WTC11 (cell line): Measurements from ENCODE around the gene HS6ST1. TPM values are rescaled to one million over a fixed set of nuclear protein-coding genes. Genes with fewer than 3 reads are reported as not detected.

Experiments used
- ATAC-seq: fragments of 200-7000 bp; cut with Tn5 transposase; 2 replicates; pipeline ENCODE4 v1.10.0; 2021; ENCODE audit warnings: mild to moderate bottlenecking, moderate library complexity
- CTCF ChIA-PET: fragments of 300-600 bp; sonication (Branson Sonifier 250); formaldehyde crosslinking; loops from one replicate; lab custom pipeline; 2021; ENCODE audit warnings: antibody characterized with exemption; lab: Charles Lee
- POLR2A ChIA-PET: fragments of 350-600 bp; sonication (Branson Sonifier 250); formaldehyde crosslinking; loops from one replicate; lab custom pipeline; 2021; ENCODE audit warnings: antibody characterized with exemption; lab: Charles Lee
- DNase-seq: peaks from one replicate; pipeline ENCODE4 v3.0.0; 2021; ENCODE audit warnings: low spot score
- H3K27ac Mint-ChIP-seq: 2 replicates; pipeline ENCODE4 v1.8.0; 2021; ENCODE audit warnings: mixed read lengths
- H3K27me3 Mint-ChIP-seq: 2 replicates; pipeline ENCODE4 v1.8.0; 2021; ENCODE audit warnings: low read depth, mild to moderate bottlenecking, moderate library complexity, mixed read lengths
- H3K36me3 Mint-ChIP-seq: 2 replicates; pipeline ENCODE4 v1.8.0; 2021; ENCODE audit warnings: mixed read lengths
- H3K4me1 Mint-ChIP-seq: 2 replicates; pipeline ENCODE4 v1.8.0; 2022; ENCODE audit warnings: mixed read lengths
- H3K4me3 Mint-ChIP-seq: 2 replicates; pipeline ENCODE4 v1.8.0; 2021; ENCODE audit warnings: mild to moderate bottlenecking, moderate library complexity, mixed read lengths
- H3K9me3 Mint-ChIP-seq: 2 replicates; pipeline ENCODE4 v1.8.0; 2021; ENCODE audit warnings: mixed read lengths
- EMX1 ChIP-seq: fragments of 250-450 bp; sonication (Bioruptor Pico); IDR thresholded peaks from 2 replicates; pipeline ENCODE4 v1.8.0; 2021; ENCODE audit warnings: mild to moderate bottlenecking
- GRHL2 ChIP-seq: fragments of 250-450 bp; sonication (Bioruptor Pico); IDR thresholded peaks from 2 replicates; pipeline ENCODE4 v1.8.0; 2022; ENCODE audit warnings: mild to moderate bottlenecking, moderate library complexity; ENCODE audit not compliant: insufficient replicate concordance, severe bottlenecking
- GTF2I ChIP-seq: fragments of 250-450 bp; sonication (Bioruptor Pico); conservative IDR thresholded peaks from 2 replicates; pipeline ENCODE4 v1.4.0; 2021; ENCODE audit warnings: mild to moderate bottlenecking
- NFE2L1 ChIP-seq: sonication (generic); formaldehyde crosslinking; IDR thresholded peaks from 2 replicates; pipeline ENCODE4 v1.8.1; 2023; ENCODE audit warnings: missing genetic modification reagents
- SP1 ChIP-seq: sonication (generic); formaldehyde crosslinking; conservative IDR thresholded peaks from 2 replicates; pipeline ENCODE4 v1.8.1; 2022; ENCODE audit warnings: missing genetic modification reagents
- ZBTB21 ChIP-seq: sonication (generic); formaldehyde crosslinking; IDR thresholded peaks from 2 replicates; pipeline ENCODE4 v1.8.1; 2023; ENCODE audit warnings: mild to moderate bottlenecking, missing genetic modification reagents, borderline replicate concordance
- ZNF671 ChIP-seq: fragments of 250-450 bp; sonication (Bioruptor Pico); IDR thresholded peaks from 2 replicates; pipeline ENCODE4 v1.8.0; 2021; ENCODE audit warnings: mild to moderate bottlenecking
- total RNA-seq: library from RNA; stranded (reverse); gene quantifications from 3 replicates; pipeline ENCODE4 v1.2.3, GENCODE V29; 2021
- TF ChIP-seq, protein P1 (sequence below): sonication (generic); formaldehyde crosslinking; IDR thresholded peaks from 2 replicates; pipeline ENCODE4 v1.8.0; 2022; ENCODE audit warnings: mild to moderate bottlenecking, missing genetic modification reagents
- TF ChIP-seq, protein P2 (sequence below): sonication (generic); formaldehyde crosslinking; IDR thresholded peaks from 2 replicates; pipeline ENCODE4 v1.8.1; 2023; ENCODE audit warnings: mild to moderate bottlenecking, missing genetic modification reagents, borderline replicate concordance
- TF ChIP-seq, protein P3 (sequence below): sonication (generic); formaldehyde crosslinking; IDR thresholded peaks from 2 replicates; pipeline ENCODE4 v1.8.1; 2023; ENCODE audit warnings: mild to moderate bottlenecking, missing genetic modification reagents, moderate library complexity
- TF ChIP-seq, protein P4 (sequence below): sonication (generic); formaldehyde crosslinking; IDR thresholded peaks from 2 replicates; pipeline ENCODE4 v1.8.1; 2022; ENCODE audit warnings: low read depth, mild to moderate bottlenecking, moderate library complexity, missing genetic modification reagents, borderline replicate concordance
- TF ChIP-seq, protein P5 (sequence below): fragments of 200-600 bp; IDR thresholded peaks from 2 replicates; pipeline ENCODE4 v1.8.0; 2022; ENCODE audit warnings: antibody characterized with exemption
- TF ChIP-seq, protein P6 (sequence below): fragments of 250-450 bp; sonication (Bioruptor Pico); IDR thresholded peaks from 2 replicates; pipeline ENCODE4 v1.9.0; 2021; ENCODE audit warnings: moderate library complexity, mild to moderate bottlenecking, inconsistent platforms, borderline replicate concordance

HS6ST1 gene
- total RNA-seq, 1 experiment from 2014 or later, result 55.5 TPM

DNA sequence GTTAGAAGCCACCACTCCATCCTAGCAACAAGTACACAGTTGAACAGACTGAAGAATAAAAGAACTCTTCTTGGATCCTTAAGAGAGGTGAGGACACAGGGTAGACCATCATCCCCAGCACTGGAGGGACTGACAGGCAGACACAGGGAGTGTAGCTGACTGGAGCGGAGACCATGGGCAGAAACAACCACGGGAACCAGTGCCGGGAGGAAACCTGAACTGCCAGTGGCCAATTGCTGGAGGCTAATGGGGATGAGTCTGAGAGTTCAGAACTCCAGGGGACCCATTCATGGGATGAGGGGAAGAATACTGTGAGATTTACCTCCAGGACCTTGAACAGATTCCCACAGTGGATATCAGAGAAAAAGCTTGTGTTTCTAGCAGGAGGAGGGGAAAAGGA lies 76.8 kb downstream of the HS6ST1 start (continued):
- TF ChIP-seq, protein P1, sequence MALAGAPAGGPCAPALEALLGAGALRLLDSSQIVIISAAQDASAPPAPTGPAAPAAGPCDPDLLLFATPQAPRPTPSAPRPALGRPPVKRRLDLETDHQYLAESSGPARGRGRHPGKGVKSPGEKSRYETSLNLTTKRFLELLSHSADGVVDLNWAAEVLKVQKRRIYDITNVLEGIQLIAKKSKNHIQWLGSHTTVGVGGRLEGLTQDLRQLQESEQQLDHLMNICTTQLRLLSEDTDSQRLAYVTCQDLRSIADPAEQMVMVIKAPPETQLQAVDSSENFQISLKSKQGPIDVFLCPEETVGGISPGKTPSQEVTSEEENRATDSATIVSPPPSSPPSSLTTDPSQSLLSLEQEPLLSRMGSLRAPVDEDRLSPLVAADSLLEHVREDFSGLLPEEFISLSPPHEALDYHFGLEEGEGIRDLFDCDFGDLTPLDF, result no peak
- TF ChIP-seq EMX1 (CRISPR knock-in tag), result no peak
- TF ChIP-seq ZNF671 (CRISPR knock-in tag), result no peak
- TF ChIP-seq NFE2L1, result no peak
- TF ChIP-seq, all 79 proteins: peak for 0

DNA sequence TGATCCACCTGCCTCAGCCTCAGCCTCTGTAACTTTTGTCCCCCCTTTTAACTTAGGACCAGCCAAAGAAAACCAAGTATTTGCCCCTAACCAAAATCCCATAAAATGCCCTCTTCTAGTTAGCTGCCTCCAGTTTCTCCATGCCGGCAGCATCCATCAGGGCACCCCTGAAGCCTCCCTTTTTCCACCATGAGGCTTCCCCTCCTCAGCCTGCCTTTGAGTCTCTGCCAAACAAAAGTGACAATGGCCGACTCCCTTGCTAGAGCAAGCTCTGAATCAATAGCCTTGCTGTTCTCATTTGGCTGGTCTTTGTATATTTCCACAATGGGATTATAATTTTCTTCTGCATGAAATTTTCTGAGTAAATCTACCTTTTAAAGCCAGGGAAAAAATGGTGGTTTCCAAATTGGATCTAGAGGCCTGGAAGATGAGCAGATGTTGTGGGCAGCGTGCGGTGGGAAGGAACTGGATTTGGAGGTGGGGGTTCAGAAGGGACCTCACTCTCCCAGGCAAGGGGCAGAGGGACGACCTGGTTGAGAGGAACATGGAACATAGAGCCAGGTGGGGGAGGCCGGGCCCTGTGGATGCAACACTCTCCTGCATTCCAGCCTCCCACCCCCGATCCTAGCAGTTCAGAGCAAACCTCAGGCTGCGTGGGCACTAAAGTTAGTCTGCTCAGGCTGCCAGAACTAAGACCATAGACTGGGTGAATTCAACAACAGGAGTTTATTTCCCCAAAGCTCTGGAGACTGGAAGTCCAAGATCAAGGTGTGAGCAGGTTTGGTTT lies 80.6 kb downstream of the HS6ST1 start:
- no peak for ATAC-seq
- CTCF ChIA-PET, result interaction anchor here (0.9 kb wide), 1 partner anchor 175 kb away, joined by 4 read pairs; no protein-coding TSS in a partner anchor
- H3K4me1 Mint-ChIP-seq, result peaks cover 5% of the 10 kb centered on the region; the same call in 1 of the 2 replicates

More for the DNA sequence above, 80.6 kb downstream of the HS6ST1 start:
- Mint-ChIP-seq H3K9me3 (no peaks in the 10 kb centered on the region), H3K36me3 (no peaks in the 10 kb centered on the region), H3K4me3 (no peak overlapping the region), H3K27ac (no peak overlapping the region), H3K27me3 (peaks cover 8% of the 10 kb centered on the region)
- TF ChIP-seq, protein P2, sequence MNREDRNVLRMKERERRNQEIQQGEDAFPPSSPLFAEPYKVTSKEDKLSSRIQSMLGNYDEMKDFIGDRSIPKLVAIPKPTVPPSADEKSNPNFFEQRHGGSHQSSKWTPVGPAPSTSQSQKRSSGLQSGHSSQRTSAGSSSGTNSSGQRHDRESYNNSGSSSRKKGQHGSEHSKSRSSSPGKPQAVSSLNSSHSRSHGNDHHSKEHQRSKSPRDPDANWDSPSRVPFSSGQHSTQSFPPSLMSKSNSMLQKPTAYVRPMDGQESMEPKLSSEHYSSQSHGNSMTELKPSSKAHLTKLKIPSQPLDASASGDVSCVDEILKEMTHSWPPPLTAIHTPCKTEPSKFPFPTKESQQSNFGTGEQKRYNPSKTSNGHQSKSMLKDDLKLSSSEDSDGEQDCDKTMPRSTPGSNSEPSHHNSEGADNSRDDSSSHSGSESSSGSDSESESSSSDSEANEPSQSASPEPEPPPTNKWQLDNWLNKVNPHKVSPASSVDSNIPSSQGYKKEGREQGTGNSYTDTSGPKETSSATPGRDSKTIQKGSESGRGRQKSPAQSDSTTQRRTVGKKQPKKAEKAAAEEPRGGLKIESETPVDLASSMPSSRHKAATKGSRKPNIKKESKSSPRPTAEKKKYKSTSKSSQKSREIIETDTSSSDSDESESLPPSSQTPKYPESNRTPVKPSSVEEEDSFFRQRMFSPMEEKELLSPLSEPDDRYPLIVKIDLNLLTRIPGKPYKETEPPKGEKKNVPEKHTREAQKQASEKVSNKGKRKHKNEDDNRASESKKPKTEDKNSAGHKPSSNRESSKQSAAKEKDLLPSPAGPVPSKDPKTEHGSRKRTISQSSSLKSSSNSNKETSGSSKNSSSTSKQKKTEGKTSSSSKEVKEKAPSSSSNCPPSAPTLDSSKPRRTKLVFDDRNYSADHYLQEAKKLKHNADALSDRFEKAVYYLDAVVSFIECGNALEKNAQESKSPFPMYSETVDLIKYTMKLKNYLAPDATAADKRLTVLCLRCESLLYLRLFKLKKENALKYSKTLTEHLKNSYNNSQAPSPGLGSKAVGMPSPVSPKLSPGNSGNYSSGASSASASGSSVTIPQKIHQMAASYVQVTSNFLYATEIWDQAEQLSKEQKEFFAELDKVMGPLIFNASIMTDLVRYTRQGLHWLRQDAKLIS, result no peak
- TF ChIP-seq, protein P3, sequence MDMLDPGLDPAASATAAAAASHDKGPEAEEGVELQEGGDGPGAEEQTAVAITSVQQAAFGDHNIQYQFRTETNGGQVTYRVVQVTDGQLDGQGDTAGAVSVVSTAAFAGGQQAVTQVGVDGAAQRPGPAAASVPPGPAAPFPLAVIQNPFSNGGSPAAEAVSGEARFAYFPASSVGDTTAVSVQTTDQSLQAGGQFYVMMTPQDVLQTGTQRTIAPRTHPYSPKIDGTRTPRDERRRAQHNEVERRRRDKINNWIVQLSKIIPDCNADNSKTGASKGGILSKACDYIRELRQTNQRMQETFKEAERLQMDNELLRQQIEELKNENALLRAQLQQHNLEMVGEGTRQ (CRISPR knock-in tag), result no peak
- TF ChIP-seq GTF2I (CRISPR knock-in tag), result no peak
- TF ChIP-seq SP1 (CRISPR knock-in tag), result no peak
- TF ChIP-seq, protein P4, sequence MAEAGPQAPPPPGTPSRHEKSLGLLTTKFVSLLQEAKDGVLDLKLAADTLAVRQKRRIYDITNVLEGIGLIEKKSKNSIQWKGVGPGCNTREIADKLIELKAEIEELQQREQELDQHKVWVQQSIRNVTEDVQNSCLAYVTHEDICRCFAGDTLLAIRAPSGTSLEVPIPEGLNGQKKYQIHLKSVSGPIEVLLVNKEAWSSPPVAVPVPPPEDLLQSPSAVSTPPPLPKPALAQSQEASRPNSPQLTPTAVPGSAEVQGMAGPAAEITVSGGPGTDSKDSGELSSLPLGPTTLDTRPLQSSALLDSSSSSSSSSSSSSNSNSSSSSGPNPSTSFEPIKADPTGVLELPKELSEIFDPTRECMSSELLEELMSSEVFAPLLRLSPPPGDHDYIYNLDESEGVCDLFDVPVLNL, result no peak
- no peak for TF ChIP-seq GRHL2 (CRISPR knock-in tag)
- TF ChIP-seq, protein P5, sequence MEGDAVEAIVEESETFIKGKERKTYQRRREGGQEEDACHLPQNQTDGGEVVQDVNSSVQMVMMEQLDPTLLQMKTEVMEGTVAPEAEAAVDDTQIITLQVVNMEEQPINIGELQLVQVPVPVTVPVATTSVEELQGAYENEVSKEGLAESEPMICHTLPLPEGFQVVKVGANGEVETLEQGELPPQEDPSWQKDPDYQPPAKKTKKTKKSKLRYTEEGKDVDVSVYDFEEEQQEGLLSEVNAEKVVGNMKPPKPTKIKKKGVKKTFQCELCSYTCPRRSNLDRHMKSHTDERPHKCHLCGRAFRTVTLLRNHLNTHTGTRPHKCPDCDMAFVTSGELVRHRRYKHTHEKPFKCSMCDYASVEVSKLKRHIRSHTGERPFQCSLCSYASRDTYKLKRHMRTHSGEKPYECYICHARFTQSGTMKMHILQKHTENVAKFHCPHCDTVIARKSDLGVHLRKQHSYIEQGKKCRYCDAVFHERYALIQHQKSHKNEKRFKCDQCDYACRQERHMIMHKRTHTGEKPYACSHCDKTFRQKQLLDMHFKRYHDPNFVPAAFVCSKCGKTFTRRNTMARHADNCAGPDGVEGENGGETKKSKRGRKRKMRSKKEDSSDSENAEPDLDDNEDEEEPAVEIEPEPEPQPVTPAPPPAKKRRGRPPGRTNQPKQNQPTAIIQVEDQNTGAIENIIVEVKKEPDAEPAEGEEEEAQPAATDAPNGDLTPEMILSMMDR, result no peak
- no peak for TF ChIP-seq ZBTB21 (CRISPR knock-in tag)
- TF ChIP-seq, protein P6, sequence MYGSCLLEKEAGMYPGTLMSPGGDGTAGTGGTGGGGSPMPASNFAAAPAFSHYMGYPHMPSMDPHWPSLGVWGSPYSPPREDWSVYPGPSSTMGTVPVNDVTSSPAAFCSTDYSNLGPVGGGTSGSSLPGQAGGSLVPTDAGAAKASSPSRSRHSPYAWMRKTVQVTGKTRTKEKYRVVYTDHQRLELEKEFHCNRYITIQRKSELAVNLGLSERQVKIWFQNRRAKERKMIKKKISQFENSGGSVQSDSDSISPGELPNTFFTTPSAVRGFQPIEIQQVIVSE, result no peak
- no peak for DNase-seq
- POLR2A ChIA-PET, result interaction anchor here (0.6 kb wide), 1 partner anchor 10 kb away, joined by 5 read pairs; no protein-coding TSS in a partner anchor
